GM21515 (cell line): ENCODE results near the gene DGKQ.
"Not testable (repeated sequence)": the region's sequence is repeated elsewhere in the genome, so short reads cannot be mapped to it uniquely, and the experiment has no call there.

Source experiments
- ATAC-seq: cut with Tn5 transposase; IDR thresholded peaks from one replicate; pipeline ENCODE4 v1.9.1; 2021; ENCODE audit not compliant: unreplicated experiment

The DGKQ gene

GRCh38 chr4:952881-953573 is 20.3 kb downstream of the DGKQ start:
- ATAC-seq = no peak

- no peak for ATAC-seq
These were observed 21.5 kb downstream of the DGKQ start for GRCh38 chr4:951594-952468.

GRCh38 chr4:951186-951585 is 22.2 kb downstream of the DGKQ start:
- no peak for ATAC-seq

- no peak for ATAC-seq
These were observed 23.0 kb downstream of the DGKQ start for GRCh38 chr4:950136-951020.

GRCh38 chr4:949656-950055 is 23.7 kb downstream of the DGKQ start:
- no peak for ATAC-seq

- no peak for ATAC-seq
These were observed 24.5 kb downstream of the DGKQ start for GRCh38 chr4:948936-949300.

GRCh38 chr4:948101-948935 is 25.1 kb downstream of the DGKQ start:
- ATAC-seq = no peak

- ATAC-seq = no peak
These were observed 25.8 kb downstream of the DGKQ start for GRCh38 chr4:947491-947971.

GRCh38 chr4:946517-947471 is 26.6 kb downstream of the DGKQ start:
- no peak for ATAC-seq

GRCh38 chr4:946103-946450 is 27.3 kb downstream of the DGKQ start:
- ATAC-seq = no peak

GRCh38 chr4:945274-946102 is 27.9 kb downstream of the DGKQ start:
- ATAC-seq = no peak

- ATAC-seq = not testable (repeated sequence)
These were observed 33.9 kb downstream of the DGKQ start for GRCh38 chr4:939508-939907.

GRCh38 chr4:932713-933070 is 40.7 kb downstream of the DGKQ start:
- no peak for ATAC-seq

GRCh38 chr4:931960-932712 is 41.2 kb downstream of the DGKQ start, which contains the start of the genes GAK and TMEM175:
Gene GAK (minus strand): TSS chr4:932316. CDS start chr4:932187, 129 bp downstream.
Gene TMEM175 (plus strand): TSS chr4:932460. CDS start chr4:947740, 15,280 bp downstream.
- peak; percentile 84 for ATAC-seq

GRCh38 chr4:931194-931959 is 42.0 kb downstream of the DGKQ start:
- peak; percentile 3 for ATAC-seq

GRCh38 chr4:930827-931193 is 42.6 kb downstream of the DGKQ start:
- no peak for ATAC-seq

GRCh38 chr4:930028-930551 is 43.3 kb downstream of the DGKQ start:
- ATAC-seq = no peak
